SHP77 (cell line): Measurements from ENCODE around the gene BMX.

Experiments used
- DNase-seq, 2 experiments: peaks; one replicate each; lab custom pipeline; 2025; lab: John Stamatoyannopoulos, UW

The BMX gene

GRCh38 chrX:15507005-15507404 lies 6.4 kb downstream of the BMX start:
- no peak for DNase-seq

GRCh38 chrX:15509845-15510244 lies 9.2 kb downstream of the BMX start:
- DNase-seq = no peak

DNA sequence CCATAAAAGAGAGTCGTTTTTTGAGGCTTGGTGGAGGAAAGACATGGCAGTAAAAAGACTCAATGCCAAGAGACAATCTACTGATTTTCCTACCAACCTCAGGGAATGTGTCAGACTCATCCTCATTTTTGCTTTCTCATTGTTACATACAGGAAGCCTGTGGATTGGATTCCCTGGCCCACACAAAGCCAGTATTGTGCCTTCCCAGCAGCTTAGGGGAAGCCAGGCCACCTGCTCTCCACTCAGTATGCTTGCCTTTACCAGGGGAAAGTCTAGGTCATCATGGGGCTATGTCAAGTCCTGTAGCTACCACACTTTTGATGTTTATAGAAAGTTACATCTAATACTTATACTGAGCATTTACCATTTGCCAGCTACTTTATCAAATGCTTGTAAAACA lies 11.0 kb downstream of the BMX start:
- no peak for DNase-seq

- no peak for DNase-seq
Observed at GRCh38 chrX:15512401-15512965, 11.9 kb downstream of the BMX start.

DNA sequence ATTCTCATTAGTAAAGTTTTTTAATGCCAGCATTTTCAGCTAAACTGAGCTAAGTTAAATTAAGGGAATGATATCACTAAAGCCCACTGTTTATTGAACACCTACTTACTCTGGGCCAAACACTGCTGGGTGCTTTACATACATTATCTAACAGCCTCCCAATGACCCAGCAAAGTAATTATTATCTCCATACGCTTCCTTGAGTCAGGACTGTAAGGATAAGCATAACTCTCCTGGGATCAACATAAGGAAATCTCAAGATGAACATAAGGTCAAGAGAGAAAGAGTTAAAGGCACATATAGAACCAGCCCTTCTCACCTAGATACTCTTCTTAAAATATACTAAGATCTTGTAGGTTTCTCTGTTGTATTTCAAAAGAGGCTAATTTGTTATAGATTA lies 13.7 kb downstream of the BMX start:
- DNase-seq = no peak

DNA sequence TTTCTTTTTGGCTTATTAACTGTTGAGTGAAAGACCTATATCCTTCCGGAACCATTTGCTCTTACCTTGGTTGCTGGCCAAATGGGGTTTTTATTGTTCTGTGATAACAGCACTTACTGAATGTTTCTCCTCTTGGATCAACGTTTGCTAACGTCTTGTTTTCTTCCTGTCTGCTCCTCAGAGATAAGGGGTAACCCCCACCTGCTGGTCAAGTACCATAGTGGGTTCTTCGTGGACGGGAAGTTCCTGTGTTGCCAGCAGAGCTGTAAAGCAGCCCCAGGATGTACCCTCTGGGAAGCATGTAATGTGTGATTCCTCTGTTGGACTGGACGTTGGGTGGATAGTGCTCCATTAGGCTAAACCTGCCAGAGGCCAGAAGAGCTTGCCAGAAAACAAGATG lies 15.3 kb downstream of the BMX start:
- no peak for DNase-seq

- DNase-seq = no peak
Observed at GRCh38 chrX:15522464-15522863, 21.9 kb downstream of the BMX start.

DNA sequence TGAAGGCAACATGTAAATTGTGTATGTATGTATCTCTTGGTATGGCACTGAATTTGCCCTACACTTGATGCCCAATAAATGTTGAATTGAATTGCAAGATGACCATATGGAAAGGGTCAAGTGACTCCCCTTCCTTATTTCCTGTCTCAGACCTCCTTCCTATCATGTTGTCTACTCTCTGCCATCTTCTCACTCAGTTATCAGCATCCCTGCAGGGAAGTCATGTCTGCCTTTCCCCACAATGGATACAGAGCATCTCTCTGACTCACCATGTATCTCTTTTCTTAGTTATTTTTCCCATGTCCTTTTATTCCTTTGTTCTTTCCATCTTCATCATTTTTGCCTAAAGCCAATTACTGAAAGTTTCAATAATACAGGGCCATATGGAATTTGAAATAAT lies 22.5 kb downstream of the BMX start:
- DNase-seq = no peak

GRCh38 chrX:15524417-15524816 lies 23.8 kb downstream of the BMX start:
- DNase-seq = no peak

GRCh38 chrX:15525664-15526416 lies 25.2 kb downstream of the BMX start:
- peak in 1 of 2 experiments; percentile 6 for DNase-seq

GRCh38 chrX:15529165-15529564 lies 28.6 kb downstream of the BMX start:
- DNase-seq = no peak

DNA sequence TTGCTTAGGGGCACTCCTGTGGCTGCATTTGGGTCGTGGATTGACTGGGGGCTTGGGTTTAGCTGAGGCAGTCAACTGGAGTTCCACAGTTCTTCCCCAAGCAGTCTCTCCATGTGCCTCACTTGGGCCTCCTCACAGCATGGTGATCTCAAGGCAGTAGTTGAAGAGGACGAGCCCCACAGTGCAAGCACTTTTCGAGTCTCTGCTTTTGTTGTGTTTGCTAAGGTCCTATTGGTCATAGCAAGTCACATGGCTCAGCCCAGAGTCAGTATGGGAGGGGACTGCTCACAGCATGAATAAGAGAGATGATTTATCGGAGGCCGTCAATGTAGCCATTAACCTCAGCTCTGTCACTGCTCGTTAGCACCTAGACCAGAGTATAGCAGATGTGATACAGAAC lies 29.7 kb downstream of the BMX start:
- no peak for DNase-seq

DNA sequence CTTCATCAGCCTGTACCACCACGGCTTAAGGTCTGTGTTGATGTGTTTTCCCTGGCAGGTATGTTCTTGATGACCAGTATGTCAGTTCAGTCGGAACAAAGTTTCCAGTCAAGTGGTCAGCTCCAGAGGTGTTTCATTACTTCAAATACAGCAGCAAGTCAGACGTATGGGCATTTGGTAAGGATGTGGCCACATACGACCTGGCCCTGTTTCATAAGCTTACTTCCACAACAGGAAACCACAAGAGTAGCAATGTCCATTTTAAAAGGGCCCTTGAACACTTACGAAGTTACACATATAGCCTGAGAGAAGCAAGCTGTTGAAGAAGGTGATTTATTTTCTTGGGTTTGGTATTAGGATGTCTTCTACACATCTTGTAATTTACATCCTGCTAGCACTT lies 46.1 kb downstream of the BMX start:
- no peak for DNase-seq

GRCh38 chrX:15547356-15547755 lies 46.7 kb downstream of the BMX start:
- no peak for DNase-seq

DNA sequence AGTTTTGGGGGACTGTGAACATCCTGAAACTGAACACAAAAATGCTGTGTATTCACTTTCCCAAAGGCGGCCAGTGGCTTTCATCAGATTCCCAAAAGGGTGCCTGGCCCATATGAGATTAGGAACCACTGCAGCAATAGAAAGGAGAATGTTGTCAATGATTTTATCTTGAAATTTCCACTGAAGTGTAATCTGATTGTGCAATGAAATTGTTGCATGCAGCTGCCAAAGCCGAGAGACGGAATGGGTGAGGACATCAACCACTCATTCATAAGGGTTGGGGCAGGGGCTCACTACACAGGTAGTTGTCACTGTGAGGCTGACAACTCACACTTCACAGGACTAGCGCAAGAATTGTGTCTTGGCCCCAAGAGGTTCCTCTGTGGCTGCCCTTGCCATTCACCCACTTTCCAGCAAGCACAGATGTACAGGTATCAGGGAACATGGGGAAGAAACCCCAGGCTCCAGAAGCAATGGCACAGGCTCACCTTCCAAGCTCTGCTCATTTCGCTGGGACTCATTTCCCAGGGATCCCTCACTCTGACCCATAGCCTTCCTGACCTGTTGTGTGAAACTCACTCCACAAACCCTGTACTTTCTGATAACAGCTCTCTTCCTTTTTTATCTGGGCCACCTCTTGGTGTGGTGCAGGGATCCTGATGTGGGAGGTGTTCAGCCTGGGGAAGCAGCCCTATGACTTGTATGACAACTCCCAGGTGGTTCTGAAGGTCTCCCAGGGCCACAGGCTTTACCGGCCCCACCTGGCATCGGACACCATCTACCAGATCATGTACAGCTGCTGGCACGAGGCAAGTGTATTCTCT lies 48.8 kb downstream of the BMX start:
- DNase-seq = no peak

DNA sequence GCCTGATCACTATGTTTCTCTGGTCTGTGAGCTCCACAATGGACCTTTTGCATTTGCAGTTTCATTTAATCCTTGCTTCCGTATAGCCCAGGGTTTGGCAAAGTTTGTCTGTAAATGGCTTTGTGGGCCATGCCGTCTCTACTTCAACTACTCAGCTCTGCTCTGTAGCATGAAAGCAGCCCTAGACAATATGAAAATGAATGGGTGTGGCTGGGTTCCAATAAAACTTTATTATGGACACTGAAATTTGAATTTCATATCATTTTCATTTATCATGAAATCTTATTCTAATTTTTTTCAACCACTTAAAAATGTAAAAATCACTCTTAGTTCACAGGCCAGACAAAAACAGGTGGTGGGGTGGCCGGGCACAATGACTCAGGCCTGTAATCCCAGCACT lies 58.6 kb downstream of the BMX start:
- no peak for DNase-seq

GRCh38 chrX:15560924-15561323 lies 60.3 kb downstream of the BMX start:
- DNase-seq = no peak

DNA sequence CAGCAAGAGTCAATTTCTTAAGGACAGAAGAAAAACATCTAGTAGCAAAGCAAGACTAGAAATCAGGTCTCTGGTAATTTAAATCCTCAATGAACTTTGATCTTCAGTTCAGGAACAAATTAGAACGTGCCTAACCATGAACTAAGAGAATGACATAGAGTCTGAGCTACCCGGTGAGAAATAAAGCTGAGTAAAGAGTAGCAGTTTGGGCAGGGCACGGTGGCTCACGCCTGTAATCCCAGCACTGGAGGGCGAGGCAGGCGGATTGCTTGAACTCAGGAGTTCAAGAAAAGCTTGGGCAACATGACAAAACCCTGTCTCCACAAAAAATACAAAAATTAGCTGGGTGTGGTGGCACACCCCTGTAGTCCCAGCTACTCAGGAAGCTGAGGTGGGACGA lies 62.4 kb downstream of the BMX start:
- no peak for DNase-seq

DNA sequence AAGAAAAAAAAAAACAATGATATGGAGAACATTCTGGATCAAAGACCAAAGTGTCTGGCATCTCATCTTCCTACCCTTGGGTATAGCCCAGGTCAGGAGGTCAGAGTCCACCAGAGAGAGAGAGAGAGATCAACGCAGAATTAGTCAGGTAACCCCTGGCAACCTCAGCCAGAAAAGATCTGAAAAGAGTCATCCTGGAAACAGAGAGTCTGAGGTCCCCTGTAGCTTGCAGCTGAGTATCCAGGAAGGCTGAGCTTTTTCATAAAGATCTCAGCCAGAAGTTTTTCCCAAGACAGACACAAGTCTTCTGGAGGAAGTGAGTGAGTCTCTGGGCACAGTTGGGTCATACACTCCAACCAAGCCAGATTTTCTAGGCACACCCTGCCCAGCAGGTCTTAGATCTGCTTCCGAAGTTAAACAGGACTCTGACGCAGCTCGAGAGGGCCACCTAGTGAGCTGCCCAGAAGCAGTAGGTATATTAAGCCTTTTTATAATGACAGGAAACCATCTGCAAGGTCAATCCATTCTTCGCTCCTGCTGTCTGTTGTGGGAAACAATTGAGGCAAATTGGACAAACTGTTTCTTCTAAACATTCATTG lies 64.5 kb downstream of the BMX start:
- peak in 1 of 2 experiments; percentile 12 for DNase-seq

- DNase-seq = no peak
Observed at GRCh38 chrX:15566244-15566643, 65.6 kb downstream of the BMX start.

DNA sequence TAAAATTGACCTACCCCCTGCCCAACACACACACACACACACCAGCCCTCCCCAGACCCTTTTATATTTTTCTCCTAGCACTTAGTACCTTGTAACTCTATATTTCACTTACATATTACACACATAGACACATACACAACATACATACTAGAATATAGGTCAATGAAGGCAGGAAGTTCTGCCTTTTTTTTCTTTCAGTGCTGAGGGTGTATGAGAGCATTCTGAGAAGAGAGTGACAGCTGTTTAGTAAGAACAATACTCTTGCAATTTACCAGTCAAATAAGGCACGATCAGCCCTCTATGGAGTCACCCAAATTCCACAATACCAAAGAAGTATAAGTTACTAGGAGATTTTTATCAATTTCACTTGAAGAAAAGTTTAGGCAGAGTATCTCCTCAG lies 66.7 kb downstream of the BMX start:
- no peak for DNase-seq

DNA sequence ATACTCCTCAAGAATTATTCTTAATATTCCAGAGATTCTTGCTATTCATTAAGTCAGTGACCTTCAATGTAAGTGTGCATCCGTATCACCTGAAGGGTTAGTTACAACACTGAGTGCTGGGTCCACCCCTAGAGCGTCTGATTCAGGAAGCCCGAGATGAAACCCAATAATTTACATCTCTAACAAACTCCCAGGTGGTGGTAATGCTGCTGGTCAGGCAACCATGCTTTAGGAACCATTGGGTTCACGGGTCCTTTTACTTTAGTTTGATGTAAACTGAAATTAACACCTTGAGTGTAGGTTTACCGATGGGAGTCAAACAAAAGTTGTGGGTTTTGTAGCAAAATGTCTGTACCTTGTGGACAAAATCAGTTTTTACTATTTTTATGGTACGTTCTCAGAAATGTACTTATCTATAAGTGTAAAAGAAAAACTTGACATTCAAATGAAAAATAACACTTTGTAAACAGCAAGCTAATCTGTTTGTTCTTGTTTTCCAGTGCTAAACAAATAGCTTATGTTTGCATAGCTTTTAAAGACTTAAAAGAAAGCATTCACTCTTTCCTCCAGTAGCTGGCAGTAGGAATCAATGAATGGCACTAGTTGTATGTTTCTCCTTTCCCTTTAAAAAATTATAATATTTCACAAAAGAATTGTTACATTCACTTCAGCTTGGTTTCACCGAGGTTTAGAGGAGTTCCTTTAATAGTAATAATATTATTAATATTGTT lies 67.4 kb downstream of the BMX start:
- no peak for DNase-seq
